Endometrial microvascular endothelial cells (primary cell): ENCODE results near the gene TNRC6C. TPM values are rescaled to one million over a fixed set of nuclear protein-coding genes. Genes with fewer than 3 reads are reported as not detected.
"Not testable (repeated sequence)": the region's sequence is repeated elsewhere in the genome, so short reads cannot be mapped to it uniquely, and the experiment has no call there.

Experiments
- in situ Hi-C: cut with HindIII; loops from 2 replicates; pipeline ENCODE4 v1.10.0; 2017; ENCODE audit warnings: low sequenced_read_pairs, low pct_unique_long_range_greater_than_20kb; ENCODE audit errors: inconsistent ontology term
- total RNA-seq: library from RNA; depleted of rRNA; stranded (reverse); fragments of >200 nt; gene quantifications from one replicate; pipeline ENCODE4 v1.2.3, GENCODE V29; 2015; ENCODE audit errors: inconsistent ontology term

Gene TNRC6C
- total RNA-seq, 1 donor from 2014 or later: 2.7 TPM

DNA sequence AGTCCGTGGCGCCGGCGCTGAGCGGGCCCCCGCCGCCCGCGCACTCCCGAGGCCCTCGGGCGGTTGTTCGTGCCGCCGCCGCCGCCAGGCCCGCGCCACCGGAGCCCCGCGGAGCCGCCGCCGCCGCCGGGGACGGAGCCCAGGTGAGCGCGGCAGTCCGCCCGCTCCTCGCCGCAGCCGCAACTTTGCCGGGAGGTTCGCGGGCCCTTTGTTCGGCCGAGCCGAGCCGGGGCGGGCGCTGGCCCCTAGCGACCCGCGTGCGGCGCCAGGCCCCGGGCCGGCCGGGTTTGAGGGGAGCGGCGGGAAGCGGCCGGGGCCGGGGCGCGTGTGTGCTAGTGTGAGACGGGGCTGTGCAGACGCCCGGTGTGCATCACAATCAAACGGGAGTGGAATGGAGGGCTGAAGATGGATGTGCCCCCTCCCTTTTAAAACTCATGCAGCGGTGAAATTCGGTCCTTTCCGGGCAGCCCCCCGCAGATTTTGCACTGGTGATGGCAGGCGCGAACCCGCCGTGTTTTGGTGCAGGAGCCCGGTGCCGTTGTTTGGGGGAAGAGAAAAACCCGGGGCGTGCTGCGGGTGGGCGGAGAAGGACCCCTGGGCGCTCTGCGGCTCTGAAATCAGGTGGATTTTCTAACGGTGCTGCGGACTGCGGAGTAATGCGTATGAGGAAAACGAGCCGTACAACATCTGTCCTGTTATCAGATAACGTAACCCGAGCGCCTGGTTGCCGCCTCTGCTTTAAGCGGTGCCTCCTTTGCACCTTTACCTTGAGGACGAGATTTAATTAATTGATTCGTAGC lies 823 bp downstream of the TNRC6C start:
- in situ Hi-C loops: no loop called here

DNA sequence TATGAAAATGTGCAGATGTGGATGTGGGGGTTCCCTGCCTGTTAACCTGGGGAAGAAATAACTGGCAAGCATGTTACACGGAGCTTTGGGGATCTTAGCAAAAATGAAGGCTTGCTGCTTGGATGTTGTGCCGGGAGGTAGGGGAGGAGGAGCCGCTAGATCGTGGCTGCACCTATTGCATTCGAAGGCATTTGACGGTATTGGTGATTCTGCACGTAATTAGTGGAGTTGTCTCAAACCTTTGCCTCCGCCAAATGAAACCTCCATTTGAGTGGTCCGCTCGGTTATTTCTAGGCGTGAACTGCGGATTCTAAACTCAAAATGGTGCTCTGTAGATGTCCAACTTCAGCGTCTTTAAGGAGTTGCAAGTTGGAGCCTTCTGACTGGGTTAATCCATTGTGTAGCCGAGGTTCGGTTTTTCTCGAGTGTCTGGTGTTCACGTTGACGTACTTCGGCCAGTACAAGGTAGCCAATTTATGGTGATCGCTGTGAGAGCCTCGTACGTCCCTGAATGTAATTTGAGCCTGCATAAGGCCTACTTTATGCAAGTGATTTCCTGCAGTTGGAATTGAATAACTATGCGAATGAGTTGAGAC lies 1.5 kb downstream of the TNRC6C start:
- in situ Hi-C loops: no loop called here

DNA sequence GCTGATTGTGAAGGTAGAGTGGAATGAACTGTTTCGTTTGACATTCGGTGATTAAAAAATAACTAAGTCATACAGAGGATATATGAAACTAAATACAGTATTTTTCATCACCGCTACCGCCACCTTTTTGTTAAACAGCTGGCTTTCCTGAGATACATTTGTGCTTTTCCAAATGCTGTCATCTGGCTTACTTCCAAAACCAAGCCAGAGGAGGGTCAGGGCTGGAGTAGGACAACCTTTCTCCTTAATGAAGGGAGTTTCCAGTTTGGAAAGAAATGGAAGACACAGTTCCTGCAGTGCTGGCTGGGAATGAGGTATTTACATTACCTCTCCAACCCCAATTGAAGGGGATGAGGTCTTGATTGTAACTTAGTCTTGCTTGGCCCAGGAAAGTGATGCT lies 3.2 kb downstream of the TNRC6C start:
- in situ Hi-C loops: no loop called here

DNA sequence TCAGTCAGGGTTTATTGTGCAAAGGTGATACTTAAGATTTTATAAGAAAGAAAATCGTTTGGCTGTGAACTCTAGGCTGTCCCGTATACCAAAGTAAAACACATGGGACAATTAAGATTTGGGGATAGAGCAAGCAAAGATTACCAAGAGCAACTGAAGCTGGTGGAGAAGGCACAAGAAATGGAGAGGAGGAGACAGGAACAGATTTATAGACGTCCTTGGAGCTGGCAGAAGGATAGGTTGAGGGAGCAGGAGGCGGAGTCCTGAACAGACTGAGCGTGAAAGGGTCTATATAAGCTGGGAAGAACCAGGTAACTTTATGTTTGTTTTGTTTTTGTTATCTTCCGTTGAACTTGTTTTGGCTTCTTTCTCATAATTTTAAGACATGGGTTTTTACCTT lies 3.8 kb downstream of the TNRC6C start:
- in situ Hi-C loops: no loop called here

DNA sequence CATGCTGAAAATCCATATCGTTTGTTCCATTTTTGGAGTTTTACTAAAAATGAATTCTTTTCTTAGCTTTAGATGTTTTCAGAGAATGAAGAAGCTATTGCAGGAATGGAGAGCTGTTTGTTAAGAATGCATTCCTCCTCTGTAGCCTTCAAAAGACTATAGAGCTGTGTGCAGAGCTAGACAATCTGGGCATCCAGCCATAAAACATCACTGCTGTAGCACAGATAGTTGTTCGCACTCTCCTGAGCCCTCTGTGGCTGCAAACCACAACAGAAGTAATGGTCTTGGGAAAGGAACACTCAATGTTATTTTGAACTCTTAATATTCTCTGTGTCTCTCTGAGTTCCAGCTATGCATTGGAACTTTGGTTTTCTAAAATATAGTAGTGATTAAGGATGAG lies 4.9 kb downstream of the TNRC6C start:
- in situ Hi-C loops: no loop called here

DNA sequence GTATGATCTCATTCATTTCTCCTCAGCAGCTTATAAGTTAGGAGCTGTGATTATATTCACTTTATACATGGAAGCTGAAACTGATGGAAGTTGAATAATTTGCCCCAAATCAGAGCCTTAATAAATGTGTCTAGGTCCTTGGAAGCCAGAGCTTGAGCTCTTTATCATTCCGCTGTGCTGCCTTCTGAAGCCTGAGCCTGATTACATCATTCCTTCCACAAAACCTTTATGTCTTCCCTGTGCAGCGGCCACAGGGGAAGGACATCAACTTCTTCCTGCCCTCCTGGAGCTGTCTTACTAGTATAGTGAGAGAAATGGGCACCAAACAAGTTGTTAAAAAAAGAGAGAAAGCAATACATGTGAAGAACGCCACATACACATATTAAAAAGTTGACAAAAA lies 6.8 kb downstream of the TNRC6C start:
- in situ Hi-C loops: no loop called here

DNA sequence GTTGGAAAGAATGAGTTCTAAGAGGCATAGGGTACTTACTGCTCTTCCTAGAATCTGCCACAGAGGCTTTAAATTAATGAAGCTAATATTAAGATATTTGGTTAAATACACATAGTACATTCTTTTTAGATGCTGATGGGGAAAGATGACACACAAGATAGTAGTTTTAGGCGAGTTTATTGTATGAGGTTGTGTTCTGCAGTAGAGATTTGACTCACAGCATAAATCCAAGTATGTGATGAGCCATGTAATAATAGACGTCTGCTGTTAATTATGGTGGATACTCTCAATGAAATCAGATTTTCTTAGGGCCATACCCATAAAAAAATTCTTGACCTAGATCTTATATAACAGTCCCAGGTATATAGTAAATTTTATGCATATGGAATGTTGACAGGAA lies 8.0 kb downstream of the TNRC6C start:
- in situ Hi-C loops: no loop called here

DNA sequence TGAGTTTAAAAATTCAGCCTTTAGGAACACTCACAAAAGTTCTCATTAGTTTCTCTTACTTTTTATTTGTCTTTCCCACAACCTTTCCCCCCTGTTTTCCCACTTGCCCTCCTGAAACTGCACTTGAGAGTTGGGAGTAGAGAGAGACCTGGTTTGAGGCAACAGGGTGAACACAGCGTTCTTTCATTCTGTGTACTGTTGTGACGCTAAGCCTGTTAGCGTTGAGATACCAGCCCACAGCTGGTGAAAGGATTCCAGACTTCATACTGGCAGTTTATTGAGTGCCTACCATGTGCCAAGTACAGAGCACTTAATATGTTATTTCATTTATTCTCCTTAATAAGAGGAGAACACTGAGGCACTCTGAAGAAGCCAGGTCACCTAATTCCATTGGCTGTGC lies 10.3 kb downstream of the TNRC6C start:
- in situ Hi-C loops: no loop called here

DNA sequence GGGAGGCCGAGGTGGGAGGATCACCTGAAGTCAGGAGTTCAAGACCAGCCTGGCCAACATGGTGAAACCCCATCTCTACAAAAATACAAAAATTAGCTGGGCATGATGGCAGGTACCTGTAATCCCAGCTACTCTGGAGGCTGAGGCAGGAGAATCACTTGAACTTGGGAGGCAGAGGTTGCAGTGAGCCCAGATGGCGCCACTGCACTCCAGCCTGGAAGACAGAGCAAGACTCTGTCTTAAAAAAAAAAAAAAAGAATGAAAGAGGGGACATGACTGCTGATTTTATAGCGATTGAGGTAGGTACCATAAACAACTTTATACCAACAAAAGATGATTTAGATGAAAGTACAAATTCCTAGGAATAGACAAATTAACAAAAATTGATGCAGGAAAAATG lies 13.8 kb downstream of the TNRC6C start:
- in situ Hi-C loops: not testable (repeated sequence)

DNA sequence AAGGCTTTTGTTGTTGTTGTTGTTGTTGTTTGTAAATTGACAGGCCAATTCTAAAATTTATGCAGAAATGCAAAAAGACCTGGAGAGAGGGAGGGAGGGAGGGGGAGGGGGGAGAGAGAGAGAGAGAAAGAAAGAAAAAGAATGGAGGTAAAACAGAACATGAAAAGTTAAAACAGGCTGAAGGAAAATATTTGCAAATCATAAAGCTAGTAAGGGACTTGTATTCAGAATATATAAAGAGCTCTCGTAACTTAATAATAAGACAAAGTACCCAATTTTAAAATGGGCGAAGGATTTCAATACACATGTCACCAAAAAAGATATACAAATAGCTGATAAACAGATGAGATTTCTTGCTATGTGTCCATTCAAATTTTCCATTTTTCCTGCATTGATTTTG lies 15.4 kb downstream of the TNRC6C start:
- in situ Hi-C loops: no loop called here

DNA sequence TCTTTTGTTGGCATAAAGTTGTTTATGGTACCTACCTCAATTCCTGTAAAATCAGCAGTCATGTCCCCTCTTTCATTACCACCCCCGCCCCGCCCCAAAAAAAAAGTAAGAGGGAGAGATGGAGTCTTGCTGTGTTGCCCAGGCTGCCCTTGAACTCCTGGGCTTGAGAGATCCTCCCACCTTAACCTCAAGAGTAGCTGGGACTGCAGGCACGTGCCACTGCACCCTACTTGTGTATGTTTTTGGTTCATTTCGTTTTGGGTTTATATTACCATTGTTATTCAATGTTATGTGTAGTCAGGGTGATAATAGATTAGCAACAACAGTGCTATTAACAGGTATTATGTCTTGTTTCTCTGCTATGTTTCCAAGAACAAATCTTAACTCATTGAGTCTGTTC lies 15.9 kb downstream of the TNRC6C start:
- in situ Hi-C loops: no loop called here

DNA sequence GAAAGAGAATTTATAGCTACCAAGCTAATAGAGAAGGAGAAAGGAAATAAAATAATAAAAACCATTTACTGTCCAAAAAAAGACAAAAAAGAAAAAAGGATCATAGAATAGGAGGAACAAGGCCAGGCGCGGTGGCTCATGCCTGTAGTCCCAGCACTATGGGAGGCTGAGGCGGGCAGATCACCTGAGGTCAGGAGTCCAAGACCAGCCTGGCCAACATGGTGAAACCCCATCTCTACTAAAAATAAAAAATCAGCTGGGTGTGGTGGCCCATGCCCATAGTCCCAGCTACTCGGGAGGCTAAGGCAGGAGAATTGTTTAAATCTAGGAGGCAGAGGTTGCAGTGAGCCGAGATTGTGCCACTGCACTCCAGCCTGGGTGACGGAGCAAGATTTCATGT lies 23.9 kb downstream of the TNRC6C start:
- in situ Hi-C loops: not testable (repeated sequence)

DNA sequence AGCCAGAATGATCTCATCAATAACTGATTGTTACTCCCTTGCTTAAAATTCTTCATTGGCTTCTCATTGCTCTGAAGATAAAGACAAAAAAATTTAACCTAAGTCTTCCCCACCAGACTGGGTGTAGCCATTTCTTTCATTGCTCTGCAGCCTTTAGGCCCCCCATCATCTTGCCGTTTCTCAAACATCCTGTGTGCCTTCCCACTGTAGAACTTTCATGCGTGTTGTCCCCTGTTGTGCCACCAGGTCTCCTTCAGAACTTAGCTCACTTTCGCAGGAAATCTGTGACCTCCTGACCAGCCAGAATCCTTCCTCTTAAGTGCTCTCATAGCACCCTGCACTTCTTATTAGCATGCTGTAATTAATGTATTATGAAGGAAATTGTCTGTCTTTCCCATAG lies 31.8 kb downstream of the TNRC6C start:
- in situ Hi-C loops: no loop called here

DNA sequence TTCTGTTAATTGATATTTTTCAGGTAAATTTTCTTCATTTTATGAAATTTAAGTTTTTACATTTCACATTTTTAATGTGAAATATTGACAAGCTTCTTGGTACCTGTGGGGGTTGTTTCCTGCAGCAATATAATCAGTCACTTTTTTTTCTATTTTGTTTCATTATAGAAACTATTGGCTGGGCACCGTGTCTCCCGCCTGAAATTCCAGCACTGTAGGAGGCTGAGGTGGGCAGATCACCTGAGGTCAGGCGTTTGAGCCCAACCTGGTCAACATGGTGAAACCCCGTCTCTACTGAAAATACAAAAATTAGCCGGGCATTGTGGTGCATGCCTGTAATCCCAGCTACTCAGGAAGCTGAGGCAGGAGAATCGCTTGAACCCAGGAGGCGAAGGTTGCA lies 35.2 kb downstream of the TNRC6C start:
- in situ Hi-C loops: not testable (repeated sequence)

DNA sequence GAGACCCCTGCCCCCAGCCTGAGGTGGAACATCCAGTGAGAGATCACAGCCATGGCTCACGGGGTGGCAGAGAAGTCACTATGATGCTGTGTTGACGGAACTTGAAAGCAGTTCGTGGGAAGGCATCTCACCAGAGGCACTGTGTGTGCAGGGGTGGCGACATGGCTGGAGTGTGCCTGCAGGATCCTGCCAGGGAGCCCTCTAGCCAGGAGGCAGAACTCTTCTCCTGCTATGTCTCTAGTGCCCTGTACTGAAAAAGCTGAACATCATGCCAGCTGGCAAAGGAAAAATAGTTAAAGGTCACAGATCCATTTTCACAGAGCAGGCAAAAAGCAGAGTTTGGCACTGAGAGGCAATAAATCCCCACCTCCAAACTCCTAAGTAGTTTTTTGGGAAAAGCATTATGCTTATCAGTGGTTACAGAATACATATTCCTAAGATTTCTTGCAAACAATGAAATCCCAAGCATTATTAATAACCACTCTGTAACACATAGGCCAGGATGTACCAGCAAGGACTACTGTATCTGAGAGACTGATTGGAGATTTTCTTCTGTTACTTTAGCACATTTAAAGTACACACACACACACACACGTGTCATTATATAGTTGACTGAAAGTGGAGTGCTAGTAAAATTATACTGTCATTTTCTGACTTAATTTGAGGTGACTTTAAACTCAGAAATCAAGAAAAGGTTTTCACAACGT lies 36.8 kb downstream of the TNRC6C start:
- in situ Hi-C loops: no loop called here

DNA sequence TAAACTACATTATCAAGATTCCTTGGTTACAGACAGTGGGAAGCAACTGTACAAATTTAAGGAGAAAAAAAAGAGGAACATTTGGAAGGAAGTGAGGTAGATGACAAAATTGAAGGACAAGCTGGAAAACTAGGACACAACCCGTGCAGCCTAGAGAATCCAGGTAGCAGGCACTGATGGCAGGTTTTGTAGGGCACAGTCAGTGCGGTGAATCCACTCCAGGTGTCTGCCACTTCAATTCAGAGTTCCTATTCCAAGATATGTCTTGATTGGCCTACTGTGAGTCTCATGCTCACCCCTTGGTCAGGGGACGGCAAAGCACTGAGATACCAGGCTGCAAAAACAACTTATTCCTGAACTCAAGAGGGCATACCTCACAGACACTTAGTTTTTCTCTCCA lies 37.8 kb downstream of the TNRC6C start:
- in situ Hi-C loops: no loop called here

DNA sequence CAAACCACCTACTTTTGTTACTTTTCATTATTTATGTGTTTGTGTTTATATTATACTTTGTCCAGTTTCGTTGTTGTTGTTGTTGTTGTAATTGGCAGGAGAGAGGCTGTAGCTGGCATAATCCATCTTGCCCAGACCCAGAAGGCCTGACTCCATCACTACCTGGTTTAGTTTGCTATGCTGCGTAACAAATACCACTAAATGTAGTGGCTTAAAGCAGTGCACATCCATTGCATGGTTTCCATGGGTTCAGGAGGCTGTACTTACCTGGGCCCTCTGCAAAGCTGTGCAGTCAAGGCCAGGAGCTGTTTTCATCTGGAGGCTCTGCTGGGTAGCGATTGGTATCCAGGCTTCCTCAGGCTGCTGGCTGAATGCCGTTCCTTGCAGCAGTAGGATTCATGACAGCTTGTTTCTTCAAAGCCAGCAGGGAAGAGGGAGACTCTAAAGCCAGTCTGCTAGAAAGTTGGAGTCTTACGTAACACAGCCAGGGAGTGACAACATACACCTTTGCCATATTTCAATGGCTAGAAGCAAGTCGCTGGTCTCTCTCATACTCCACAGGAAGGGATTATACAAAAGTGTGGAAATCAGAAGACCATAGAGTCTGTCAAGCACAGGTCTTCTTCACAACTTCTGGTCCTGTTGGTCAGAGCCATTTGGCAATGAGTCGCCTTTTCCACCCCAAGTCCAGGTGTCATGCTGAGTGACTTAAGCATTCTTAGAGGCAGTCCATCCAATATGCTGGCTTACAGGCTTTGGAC lies 41.1 kb downstream of the TNRC6C start:
- in situ Hi-C loops: no loop called here

DNA sequence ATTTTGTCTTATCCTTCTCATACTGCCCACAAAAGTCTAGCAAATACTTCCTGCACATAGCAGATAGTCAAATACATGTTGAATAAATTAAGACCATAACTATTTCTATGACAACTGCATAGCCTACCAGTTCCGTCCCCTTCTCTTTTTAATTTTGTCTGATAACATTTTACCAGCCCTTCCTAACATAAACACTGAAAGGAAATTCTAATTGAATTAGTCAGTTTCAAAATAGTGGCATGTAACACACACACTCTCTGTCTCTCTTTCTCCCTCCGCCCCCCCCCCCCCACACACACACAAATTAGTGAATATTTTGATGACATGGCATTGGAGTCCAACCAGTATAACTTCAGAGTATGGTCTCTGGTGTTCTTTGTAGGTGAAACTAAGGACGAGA lies 41.8 kb downstream of the TNRC6C start:
- in situ Hi-C loops: no loop called here

DNA sequence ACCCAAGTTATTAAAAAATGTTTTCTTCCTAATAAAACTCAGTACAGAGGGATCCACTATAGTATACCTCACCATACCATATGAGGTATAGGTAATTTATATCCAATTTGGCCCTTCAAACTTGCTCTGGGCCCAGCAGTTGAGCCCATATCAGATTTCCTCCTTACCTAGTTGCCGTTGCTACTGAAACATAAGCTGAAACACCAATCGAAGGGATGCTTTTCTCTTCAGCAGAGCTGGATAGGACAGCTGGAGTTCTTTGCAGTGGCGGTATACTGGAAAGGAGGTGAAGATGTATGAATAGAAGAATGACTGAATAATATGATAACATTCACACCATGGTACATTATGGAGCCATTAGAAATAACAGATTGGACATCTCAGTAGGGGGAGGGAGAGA lies 42.7 kb downstream of the TNRC6C start:
- in situ Hi-C loops: no loop called here

DNA sequence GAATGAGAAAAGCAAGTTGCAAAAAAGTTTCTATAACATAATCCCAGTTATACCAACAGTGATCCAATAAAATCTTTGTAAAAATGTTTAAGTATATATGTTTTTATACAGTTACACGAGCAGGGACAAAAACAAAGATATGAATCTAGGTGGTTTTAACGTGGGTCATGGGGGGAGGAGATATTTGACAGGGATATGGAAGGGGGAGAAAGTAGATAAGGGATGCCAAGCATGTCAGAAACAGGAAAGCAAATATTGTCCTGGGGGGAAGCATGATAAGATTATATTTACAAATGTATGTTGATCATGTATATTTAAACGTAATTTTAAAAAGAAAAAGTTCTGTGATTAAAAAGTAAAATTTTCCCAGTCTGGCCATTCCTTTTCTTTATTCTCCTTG lies 43.1 kb downstream of the TNRC6C start:
- in situ Hi-C loops: no loop called here
